SH-SY5Y (cell line): ENCODE results near the gene ENO2.

Experiments used
- GATA2 ChIP-seq: IDR thresholded peaks from 2 replicates; pipeline ENCODE4 v1.6.1; 2011; ENCODE audit warnings: mild to moderate bottlenecking, low read depth, low read length
- GATA3 ChIP-seq: IDR thresholded peaks from 2 replicates; pipeline ENCODE4 v1.6.1; 2011; ENCODE audit warnings: low read depth, mild to moderate bottlenecking, low read length, moderate library complexity

DNA sequence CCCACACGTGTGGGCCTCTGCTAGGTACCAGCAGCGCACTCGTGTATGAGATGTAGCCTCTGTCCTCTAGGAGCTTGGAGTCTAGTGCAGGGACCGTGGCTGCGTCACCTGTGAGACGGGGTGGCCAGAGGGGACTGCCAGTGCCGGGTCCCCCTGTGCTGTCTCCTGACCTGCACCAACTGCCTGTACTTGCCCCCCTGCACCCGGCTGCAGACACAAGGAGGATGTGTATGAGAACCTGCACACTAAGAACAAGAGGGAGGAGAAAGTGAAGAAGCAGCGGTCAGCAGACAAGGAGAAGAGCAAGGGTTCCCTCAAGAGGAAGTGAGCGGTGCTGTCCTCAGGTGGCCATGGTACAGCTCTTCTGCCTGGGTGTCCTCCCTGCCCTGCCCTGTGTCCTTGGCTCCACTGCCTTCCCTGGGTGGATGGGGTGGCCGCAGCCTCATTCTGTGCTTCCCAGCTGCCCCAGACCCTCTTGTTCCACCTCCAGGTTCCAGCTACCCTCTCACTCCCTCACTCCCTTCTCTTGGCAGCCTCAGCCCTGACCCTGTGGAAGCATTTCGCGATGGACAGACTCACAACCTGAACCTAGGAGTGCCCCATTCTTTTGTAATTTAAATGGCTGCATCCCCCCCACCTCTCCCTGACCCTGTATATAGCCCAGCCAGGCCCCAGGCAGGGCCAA lies 46.4 kb downstream of the ENO2 start:
- TF ChIP-seq GATA2 (no peak), GATA3 (no peak)
